Activated naive CD4-positive, alpha-beta T cell treated with anti-CD3 and anti-CD28 coated beads, Interleukin-2, amount 10 ng/mL, durations not matched to agents 7 days and 5 days (primary cell): ENCODE results near the gene TBX3.

ENCODE experiments used
- CTCF ChIA-PET: fragments of 350-600 bp; sonication (Branson Sonifier 250); formaldehyde crosslinking; loops from one replicate; lab custom pipeline; 2021; ENCODE audit warnings: antibody characterized with exemption; lab: Charles Lee
- DNase-seq: peaks from one replicate; pipeline ENCODE4 v3.0.0-alpha.2; 2020
- H3K27ac Mint-ChIP-seq: one replicate; pipeline ENCODE4 v1.8.0; 2021; ENCODE audit warnings: mild to moderate bottlenecking, moderate library complexity, mixed read lengths
- H3K27me3 Mint-ChIP-seq: one replicate; pipeline ENCODE4 v1.8.0; 2021; ENCODE audit warnings: mild to moderate bottlenecking, mixed read lengths
- H3K36me3 Mint-ChIP-seq: one replicate; pipeline ENCODE4 v1.8.0; 2021; ENCODE audit warnings: mixed read lengths
- H3K4me1 Mint-ChIP-seq: one replicate; pipeline ENCODE4 v1.8.0; 2021; ENCODE audit warnings: mixed read lengths
- H3K4me3 Mint-ChIP-seq: one replicate; pipeline ENCODE4 v1.8.0; 2021; ENCODE audit warnings: mild to moderate bottlenecking, moderate library complexity, mixed read lengths
- H3K9me3 Mint-ChIP-seq: one replicate; pipeline ENCODE4 v1.8.0; 2021; ENCODE audit warnings: mixed read lengths

TBX3 gene

GRCh38 chr12:114682106-114682784 is 1.7 kb downstream of the TBX3 start:
- H3K4me3 Mint-ChIP-seq, result no peak overlapping the region
- H3K4me1 Mint-ChIP-seq, result peaks cover 19% of the 10 kb centered on the region
- no peak for DNase-seq
- H3K27me3 Mint-ChIP-seq, result peaks cover 84% of the 10 kb centered on the region
- H3K27ac Mint-ChIP-seq, result peak overlapping the region; percentile 49
- peaks cover 20% of the 10 kb centered on the region for H3K36me3 Mint-ChIP-seq
- peaks cover 6% of the 10 kb centered on the region for H3K9me3 Mint-ChIP-seq
- CTCF ChIA-PET, result no interaction called here

- Mint-ChIP-seq H3K4me3 (no peak overlapping the region), H3K9me3 (peaks cover 3% of the 10 kb centered on the region), H3K4me1 (peaks cover 19% of the 10 kb centered on the region), H3K27me3 (peaks cover 79% of the 10 kb centered on the region), H3K27ac (no peak overlapping the region), H3K36me3 (peaks cover 20% of the 10 kb centered on the region)
- CTCF ChIA-PET, result no interaction called here
- DNase-seq, result no peak
Measured at GRCh38 chr12:114681116-114681871, 2.7 kb downstream of the TBX3 start.

- no peak for DNase-seq
- no peak overlapping the region for H3K27ac Mint-ChIP-seq
- H3K36me3 Mint-ChIP-seq, result peaks cover 18% of the 10 kb centered on the region
- H3K27me3 Mint-ChIP-seq, result peaks cover 79% of the 10 kb centered on the region
- CTCF ChIA-PET, result no interaction called here
- peaks cover 3% of the 10 kb centered on the region for H3K9me3 Mint-ChIP-seq
- no peak overlapping the region for H3K4me3 Mint-ChIP-seq
- peaks cover 19% of the 10 kb centered on the region for H3K4me1 Mint-ChIP-seq
Measured at GRCh38 chr12:114680604-114681069, 3.3 kb downstream of the TBX3 start.

- peaks cover 13% of the 10 kb centered on the region for H3K36me3 Mint-ChIP-seq
- no peak overlapping the region for H3K27ac Mint-ChIP-seq
- peaks cover 79% of the 10 kb centered on the region for H3K27me3 Mint-ChIP-seq
- peaks cover under 1% of the 10 kb centered on the region for H3K9me3 Mint-ChIP-seq
- H3K4me1 Mint-ChIP-seq, result peaks cover 16% of the 10 kb centered on the region
- no peak overlapping the region for H3K4me3 Mint-ChIP-seq
- no peak for DNase-seq
- CTCF ChIA-PET, result no interaction called here
Measured at GRCh38 chr12:114679942-114680341, 4.0 kb downstream of the TBX3 start.

GRCh38 chr12:114679452-114679875 is 4.5 kb downstream of the TBX3 start:
- CTCF ChIA-PET, result no interaction called here
- Mint-ChIP-seq H3K27ac (no peak overlapping the region), H3K27me3 (peaks cover 79% of the 10 kb centered on the region), H3K4me3 (no peak overlapping the region), H3K4me1 (peaks cover 14% of the 10 kb centered on the region), H3K36me3 (peaks cover 12% of the 10 kb centered on the region), H3K9me3 (no peaks in the 10 kb centered on the region)
- no peak for DNase-seq

- no peak overlapping the region for H3K4me3 Mint-ChIP-seq
- H3K36me3 Mint-ChIP-seq, result peaks cover 7% of the 10 kb centered on the region
- DNase-seq, result no peak
- H3K27ac Mint-ChIP-seq, result no peak overlapping the region
- H3K27me3 Mint-ChIP-seq, result peaks cover 77% of the 10 kb centered on the region
- CTCF ChIA-PET, result no interaction called here
- H3K4me1 Mint-ChIP-seq, result peaks cover 8% of the 10 kb centered on the region
- H3K9me3 Mint-ChIP-seq, result no peaks in the 10 kb centered on the region
Measured at GRCh38 chr12:114678718-114679117, 5.3 kb downstream of the TBX3 start.

GRCh38 chr12:114678028-114678427 is 5.9 kb downstream of the TBX3 start:
- Mint-ChIP-seq H3K4me3 (no peak overlapping the region), H3K27ac (no peak overlapping the region), H3K36me3 (peaks cover 4% of the 10 kb centered on the region), H3K9me3 (no peaks in the 10 kb centered on the region), H3K4me1 (peaks cover under 1% of the 10 kb centered on the region), H3K27me3 (peaks cover 77% of the 10 kb centered on the region)
- DNase-seq, result no peak
- CTCF ChIA-PET, result no interaction called here

GRCh38 chr12:114676142-114676741 is 7.7 kb downstream of the TBX3 start:
- CTCF ChIA-PET, result no interaction called here
- no peaks in the 10 kb centered on the region for H3K36me3 Mint-ChIP-seq
- no peaks in the 10 kb centered on the region for H3K9me3 Mint-ChIP-seq
- H3K27ac Mint-ChIP-seq, result no peak overlapping the region
- peaks cover 77% of the 10 kb centered on the region for H3K27me3 Mint-ChIP-seq
- no peaks in the 10 kb centered on the region for H3K4me1 Mint-ChIP-seq
- no peak for DNase-seq
- no peak overlapping the region for H3K4me3 Mint-ChIP-seq

- DNase-seq, result no peak
- Mint-ChIP-seq H3K9me3 (no peaks in the 10 kb centered on the region), H3K27ac (no peak overlapping the region), H3K4me1 (no peaks in the 10 kb centered on the region), H3K4me3 (no peak overlapping the region), H3K36me3 (no peaks in the 10 kb centered on the region), H3K27me3 (peaks cover 77% of the 10 kb centered on the region)
- CTCF ChIA-PET, result no interaction called here
Measured at GRCh38 chr12:114674251-114675047, 9.5 kb downstream of the TBX3 start.

- CTCF ChIA-PET, result no interaction called here
- H3K9me3 Mint-ChIP-seq, result no peaks in the 10 kb centered on the region
- H3K27me3 Mint-ChIP-seq, result peaks cover 80% of the 10 kb centered on the region
- no peaks in the 10 kb centered on the region for H3K36me3 Mint-ChIP-seq
- no peak for DNase-seq
- H3K27ac Mint-ChIP-seq, result no peak overlapping the region
- no peak overlapping the region for H3K4me3 Mint-ChIP-seq
- no peaks in the 10 kb centered on the region for H3K4me1 Mint-ChIP-seq
Measured at GRCh38 chr12:114673901-114674250, 10.1 kb downstream of the TBX3 start.

GRCh38 chr12:114673169-114673833 is 10.7 kb downstream of the TBX3 start:
- CTCF ChIA-PET, result interaction anchor here (1.0 kb wide), 1 partner anchor 1245 kb away, joined by 3 read pairs; no protein-coding TSS in a partner anchor
- no peak for DNase-seq
- H3K27me3 Mint-ChIP-seq, result peaks cover 82% of the 10 kb centered on the region
- H3K36me3 Mint-ChIP-seq, result no peaks in the 10 kb centered on the region
- no peaks in the 10 kb centered on the region for H3K4me1 Mint-ChIP-seq
- H3K27ac Mint-ChIP-seq, result no peak overlapping the region
- H3K4me3 Mint-ChIP-seq, result no peak overlapping the region
- H3K9me3 Mint-ChIP-seq, result no peaks in the 10 kb centered on the region

GRCh38 chr12:114672817-114673168 is 11.2 kb downstream of the TBX3 start:
- Mint-ChIP-seq H3K9me3 (no peaks in the 10 kb centered on the region), H3K27ac (no peak overlapping the region), H3K27me3 (peaks cover 86% of the 10 kb centered on the region), H3K4me3 (no peak overlapping the region), H3K36me3 (no peaks in the 10 kb centered on the region), H3K4me1 (no peaks in the 10 kb centered on the region)
- no peak for DNase-seq
- CTCF ChIA-PET, result interaction anchor here (1.0 kb wide), 1 partner anchor 1245 kb away, joined by 3 read pairs; no protein-coding TSS in a partner anchor

- Mint-ChIP-seq H3K4me1 (peaks cover under 1% of the 10 kb centered on the region), H3K4me3 (no peak overlapping the region), H3K9me3 (no peaks in the 10 kb centered on the region), H3K27me3 (peaks cover 97% of the 10 kb centered on the region), H3K27ac (peak overlapping the region; percentile 28), H3K36me3 (peaks cover under 1% of the 10 kb centered on the region)
- CTCF ChIA-PET, result interaction anchor here (0.7 kb wide), 1 partner anchor 1244 kb away, joined by 3 read pairs; no protein-coding TSS in a partner anchor
- DNase-seq, result no peak
Measured at GRCh38 chr12:114671443-114672411, 12.2 kb downstream of the TBX3 start.
